HepG2 (cell line): ENCODE data around the gene CMTM2. TPM values are rescaled to one million over a fixed set of nuclear protein-coding genes. Genes with fewer than 3 reads are reported as not detected.

Experiments
- ATAC-seq: fragments of 200-7000 bp; cut with Tn5 transposase; 3 replicates; pipeline ENCODE4 v1.9.1; 2020; ENCODE audit warnings: mild to moderate bottlenecking, moderate library complexity
- BruUV-seq: library from RNA; stranded (reverse); fragments of 400-500 nt; replicated peaks from 2 replicates; lab custom pipeline; 2021; lab: Mats Ljungman, UMichigan
- CTCF ChIA-PET: fragments of 300-600 bp; formaldehyde crosslinking; extraction: SDS; loops from one replicate; lab custom pipeline; 2021; ENCODE audit warnings: low total read pairs, inconsistent platforms, low intra/inter-chr PET ratio; lab: Yijun Ruan, JAX
- POLR2A ChIA-PET: fragments of 350-600 bp; sonication (Branson Sonifier 250); formaldehyde crosslinking; loops from one replicate; lab custom pipeline; 2020; ENCODE audit warnings: antibody characterized with exemption, inconsistent platforms; lab: Yijun Ruan, JAX
- DNase-seq: peaks from one replicate; pipeline ENCODE4 v3.0.0-alpha.2; 2015; ENCODE audit warnings: low spot score
- FAIRE-seq: peaks from 3 replicates; lab custom pipeline; 2011; peaks lifted over from hg19 to GRCh38; lab: Jason Lieb, UNC
- H2AFZ ChIP-seq: one replicate; pipeline ENCODE4 v1.6.1; 2011; ENCODE audit warnings: low read length, inconsistent platforms
- H3K27ac ChIP-seq: fragments of 300-600 bp; 3 replicates; pipeline ENCODE4 v1.8.0; 2011; ENCODE audit warnings: mixed run types, mild to moderate bottlenecking, mixed read lengths, low read length, inconsistent platforms; ENCODE audit not compliant: insufficient read depth; ENCODE audit errors: extremely low read length
- H3K27me3 ChIP-seq, 2 experiments: fragments of 200-600 bp in 1 of 2; 2 replicates in 1 of 2; 3 replicates in 1 of 2; pipeline versions ENCODE4 v1.6.0 to v1.8.0; 2011; ENCODE audit warnings: low read length in 2 of 2, mild to moderate bottlenecking in 2 of 2, moderate library complexity in 2 of 2, inconsistent platforms in 1 of 2; ENCODE audit not compliant: insufficient read depth in 2 of 2, control insufficient read depth in 1 of 2
- H3K36me3 ChIP-seq, 2 experiments: fragments of 200-600 bp in 1 of 2; replicated peaks in 1 of 2; 2 replicates in 1 of 2; 3 replicates in 1 of 2; pipeline versions ENCODE4 v1.5.1 to v1.8.0; 2011; ENCODE audit warnings: low read length in 2 of 2, inconsistent platforms in 1 of 2; ENCODE audit not compliant: insufficient read depth in 2 of 2, control insufficient read depth in 1 of 2
- H3K4me1 ChIP-seq: 2 replicates; pipeline ENCODE4 v1.5.1; 2012; ENCODE audit warnings: low read length, inconsistent platforms; ENCODE audit not compliant: insufficient read depth
- H3K4me2 ChIP-seq: 2 replicates; pipeline ENCODE4 v1.6.0; 2011; ENCODE audit warnings: low read depth, low read length, inconsistent platforms
- H3K4me3 ChIP-seq, 3 experiments: fragments of 200-600 bp in 1 of 3; sonication (generic), shearing (Covaris generic) in 1 of 3; replicated peaks in 1 of 3; 2 replicates each; pipeline ENCODE4 v1.5.1; 2011 to 2016; ENCODE audit warnings: low read length in 3 of 3, inconsistent platforms in 2 of 3, low read depth in 2 of 3, mild to moderate bottlenecking in 2 of 3, control low read depth in 1 of 3, mixed read lengths in 1 of 3; ENCODE audit not compliant: insufficient read depth in 1 of 3
- H3K79me2 ChIP-seq: one replicate; pipeline ENCODE4 v1.6.1; 2011; ENCODE audit warnings: low read length, inconsistent platforms; ENCODE audit not compliant: insufficient read depth
- H3K9ac ChIP-seq: 2 replicates; pipeline ENCODE4 v1.6.0; 2011; ENCODE audit warnings: mild to moderate bottlenecking, low read depth, low read length, inconsistent platforms; ENCODE audit not compliant: insufficient read depth
- H3K9me3 ChIP-seq: 2 replicates; pipeline ENCODE4 v1.5.1; 2012; ENCODE audit warnings: mild to moderate bottlenecking, low read length
- H4K20me1 ChIP-seq: 2 replicates; pipeline ENCODE4 v1.6.0; 2011; ENCODE audit warnings: inconsistent platforms, mild to moderate bottlenecking, low read length, moderate library complexity; ENCODE audit not compliant: insufficient read depth
- GPN1 ChIP-seq: sonication (generic); formaldehyde crosslinking; IDR thresholded peaks from 2 replicates; pipeline ENCODE4 v1.5.1; 2020; ENCODE audit warnings: missing genetic modification reagents, borderline replicate concordance
- GTF2F1 ChIP-seq: fragments of 150-350 bp; IDR thresholded peaks from 2 replicates; pipeline ENCODE4 v1.6.1; 2014; ENCODE audit warnings: low read length
- HDAC1 ChIP-seq: sonication (generic); formaldehyde crosslinking; IDR thresholded peaks from 2 replicates; pipeline ENCODE4 v1.5.1; 2020; ENCODE audit warnings: mild to moderate bottlenecking, missing genetic modification reagents
- KMT2A ChIP-seq: sonication (generic); formaldehyde crosslinking; IDR thresholded peaks from 2 replicates; pipeline ENCODE4 v1.4.0; 2020; ENCODE audit warnings: missing genetic modification reagents
- MTA3 ChIP-seq: sonication (generic); formaldehyde crosslinking; IDR thresholded peaks from 2 replicates; pipeline ENCODE4 v1.4.0; 2020; ENCODE audit warnings: missing genetic modification reagents
- ZFAT ChIP-seq: sonication (generic); formaldehyde crosslinking; conservative IDR thresholded peaks from 2 replicates; pipeline ENCODE4 v1.8.1; 2023; ENCODE audit warnings: missing genetic modification reagents, inconsistent platforms
- ZFP36 ChIP-seq: fragments of 150-350 bp; IDR thresholded peaks from 2 replicates; pipeline ENCODE4 v1.6.1; 2018; ENCODE audit warnings: borderline replicate concordance, low read length, low read depth; ENCODE audit not compliant: partially characterized antibody
- WGBS: methylation state at CpG from one replicate; pipeline ENCODE4 v1.1.6; 2017; ENCODE audit warnings: low lambda C conversion rate; 5-methylcytosine and 5-hydroxymethylcytosine counted together
- in situ Hi-C: cut with HindIII; loops from 2 replicates; pipeline ENCODE4 v1.10.0; 2017; ENCODE audit warnings: low pct_unique_long_range_greater_than_20kb; ENCODE audit not compliant: extremely low pct_ligation_motif_present
- intact Hi-C: fragments of 100-400 bp; cut with micrococcal nuclease; formaldehyde crosslinking; loops from one replicate; pipeline ENCODE4 v1.10.0; 2022; ENCODE audit not compliant: unreplicated experiment
- polyA plus RNA-seq, 8 experiments: library from polyadenylated mRNA; depleted of rRNA in 3 of 8; stranded (reverse) in 7 of 8; unstranded in 1 of 8; fragments of >200 nt; fragmentation: Illumina TruSeq in 4 of 8; extraction: Trizol in 4 of 8; gene quantifications; 2 replicates each; pipeline versions ENCODE4 v1.2.1 to v1.2.3, GENCODE V29; 2011 to 2016; ENCODE audit warnings: low read depth in 4 of 8, missing spikeins in 1 of 8, mixed read lengths in 1 of 8; ENCODE audit not compliant: insufficient read depth in 1 of 8
- total RNA-seq, 5 experiments: library from RNA; depleted of rRNA; stranded (reverse); fragments of >200 nt; fragmentation: Illumina TruSeq; extraction: Trizol; gene quantifications; 2 replicates each; pipeline ENCODE4 v1.2.3, GENCODE V29; 2016; ENCODE audit warnings: low read depth in 1 of 5
- TF ChIP-seq, protein P1 (sequence below): sonication (generic); formaldehyde crosslinking; IDR thresholded peaks from 2 replicates; pipeline ENCODE4 v1.5.0; 2020; ENCODE audit warnings: mild to moderate bottlenecking, missing genetic modification reagents, borderline replicate concordance

CMTM2 gene
- total and polyA plus RNA-seq, 2 of the 13 experiments (the other 11 are each of a cell fraction or from before 2014, with no cell fraction given) = not detected

DNA sequence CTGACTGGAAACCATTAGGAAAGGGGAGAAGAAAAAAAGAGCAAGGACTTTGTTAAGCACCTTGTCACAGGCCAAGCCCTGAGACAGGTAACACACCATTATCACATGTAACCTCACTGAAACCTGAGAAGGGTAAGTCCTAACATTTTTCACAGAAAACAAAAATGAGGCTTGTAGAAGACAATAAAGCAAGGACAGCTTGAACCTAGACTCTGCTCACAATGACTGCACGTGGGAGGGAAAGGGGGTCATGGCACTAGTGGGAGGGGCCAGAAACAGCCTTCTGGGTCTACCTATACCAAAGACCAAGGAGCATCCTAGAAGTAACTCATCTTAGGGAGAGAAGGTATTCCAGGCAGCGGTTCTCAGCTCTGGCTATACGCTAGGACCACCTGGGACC, 36.9 kb upstream of the CMTM2 start:
- POLR2A ChIA-PET = interaction anchor here (1.1 kb wide), 1 partner anchor 20 kb away, joined by 3 read pairs; no protein-coding TSS in a partner anchor
- Histone ChIP-seq H3K79me2 (no peaks in the 10 kb centered on the region), H3K27me3 (no peaks in the 10 kb centered on the region), H3K27ac (no peak overlapping the region), H4K20me1 (no peaks in the 10 kb centered on the region), H3K4me2 (no peak overlapping the region), H3K9me3 (no peaks in the 10 kb centered on the region), H3K9ac (no peak overlapping the region), H3K36me3 (peaks cover 0 to 3% of the 10 kb centered on the region in 2 experiments; a peak in 2 of 5 replicates), H3K4me1 (peaks cover 13% of the 10 kb centered on the region), H3K4me3 (no peak overlapping the region), H2AFZ (no peak overlapping the region)
- TF ChIP-seq, protein P1, sequence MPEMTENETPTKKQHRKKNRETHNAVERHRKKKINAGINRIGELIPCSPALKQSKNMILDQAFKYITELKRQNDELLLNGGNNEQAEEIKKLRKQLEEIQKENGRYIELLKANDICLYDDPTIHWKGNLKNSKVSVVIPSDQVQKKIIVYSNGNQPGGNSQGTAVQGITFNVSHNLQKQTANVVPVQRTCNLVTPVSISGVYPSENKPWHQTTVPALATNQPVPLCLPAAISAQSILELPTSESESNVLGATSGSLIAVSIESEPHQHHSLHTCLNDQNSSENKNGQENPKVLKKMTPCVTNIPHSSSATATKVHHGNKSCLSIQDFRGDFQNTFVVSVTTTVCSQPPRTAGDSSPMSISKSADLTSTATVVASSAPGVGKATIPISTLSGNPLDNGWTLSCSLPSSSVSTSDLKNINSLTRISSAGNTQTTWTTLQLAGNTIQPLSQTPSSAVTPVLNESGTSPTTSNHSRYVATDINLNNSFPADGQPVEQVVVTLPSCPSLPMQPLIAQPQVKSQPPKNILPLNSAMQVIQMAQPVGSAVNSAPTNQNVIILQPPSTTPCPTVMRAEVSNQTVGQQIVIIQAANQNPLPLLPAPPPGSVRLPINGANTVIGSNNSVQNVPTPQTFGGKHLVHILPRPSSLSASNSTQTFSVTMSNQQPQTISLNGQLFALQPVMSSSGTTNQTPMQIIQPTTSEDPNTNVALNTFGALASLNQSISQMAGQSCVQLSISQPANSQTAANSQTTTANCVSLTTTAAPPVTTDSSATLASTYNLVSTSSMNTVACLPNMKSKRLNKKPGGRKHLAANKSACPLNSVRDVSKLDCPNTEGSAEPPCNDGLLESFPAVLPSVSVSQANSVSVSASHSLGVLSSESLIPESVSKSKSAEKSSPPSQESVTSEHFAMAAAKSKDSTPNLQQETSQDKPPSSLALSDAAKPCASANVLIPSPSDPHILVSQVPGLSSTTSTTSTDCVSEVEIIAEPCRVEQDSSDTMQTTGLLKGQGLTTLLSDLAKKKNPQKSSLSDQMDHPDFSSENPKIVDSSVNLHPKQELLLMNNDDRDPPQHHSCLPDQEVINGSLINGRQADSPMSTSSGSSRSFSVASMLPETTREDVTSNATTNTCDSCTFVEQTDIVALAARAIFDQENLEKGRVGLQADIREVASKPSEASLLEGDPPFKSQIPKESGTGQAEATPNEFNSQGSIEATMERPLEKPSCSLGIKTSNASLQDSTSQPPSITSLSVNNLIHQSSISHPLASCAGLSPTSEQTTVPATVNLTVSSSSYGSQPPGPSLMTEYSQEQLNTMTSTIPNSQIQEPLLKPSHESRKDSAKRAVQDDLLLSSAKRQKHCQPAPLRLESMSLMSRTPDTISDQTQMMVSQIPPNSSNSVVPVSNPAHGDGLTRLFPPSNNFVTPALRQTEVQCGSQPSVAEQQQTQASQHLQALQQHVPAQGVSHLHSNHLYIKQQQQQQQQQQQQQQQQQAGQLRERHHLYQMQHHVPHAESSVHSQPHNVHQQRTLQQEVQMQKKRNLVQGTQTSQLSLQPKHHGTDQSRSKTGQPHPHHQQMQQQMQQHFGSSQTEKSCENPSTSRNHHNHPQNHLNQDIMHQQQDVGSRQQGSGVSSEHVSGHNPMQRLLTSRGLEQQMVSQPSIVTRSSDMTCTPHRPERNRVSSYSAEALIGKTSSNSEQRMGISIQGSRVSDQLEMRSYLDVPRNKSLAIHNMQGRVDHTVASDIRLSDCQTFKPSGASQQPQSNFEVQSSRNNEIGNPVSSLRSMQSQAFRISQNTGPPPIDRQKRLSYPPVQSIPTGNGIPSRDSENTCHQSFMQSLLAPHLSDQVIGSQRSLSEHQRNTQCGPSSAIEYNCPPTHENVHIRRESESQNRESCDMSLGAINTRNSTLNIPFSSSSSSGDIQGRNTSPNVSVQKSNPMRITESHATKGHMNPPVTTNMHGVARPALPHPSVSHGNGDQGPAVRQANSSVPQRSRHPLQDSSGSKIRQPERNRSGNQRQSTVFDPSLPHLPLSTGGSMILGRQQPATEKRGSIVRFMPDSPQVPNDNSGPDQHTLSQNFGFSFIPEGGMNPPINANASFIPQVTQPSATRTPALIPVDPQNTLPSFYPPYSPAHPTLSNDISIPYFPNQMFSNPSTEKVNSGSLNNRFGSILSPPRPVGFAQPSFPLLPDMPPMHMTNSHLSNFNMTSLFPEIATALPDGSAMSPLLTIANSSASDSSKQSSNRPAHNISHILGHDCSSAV = no peak
- no peak for TF ChIP-seq HDAC1
- no peak for TF ChIP-seq KMT2A (CRISPR knock-in tag)
- no peak for TF ChIP-seq GTF2F1
- no peak for TF ChIP-seq ZFP36
- no peak for TF ChIP-seq MTA3 (CRISPR knock-in tag)
- no peak for TF ChIP-seq GPN1 (CRISPR knock-in tag)
- TF ChIP-seq ZFAT (CRISPR knock-in tag) = no peak
- no TSS peak for BruUV-seq
- CTCF ChIA-PET = no interaction called here
- DNase-seq = no peak
- no peak for FAIRE-seq
- intact Hi-C loops (no loop called here), in situ Hi-C loops (no loop called here)
- no peak for ATAC-seq
- WGBS = 91% methylated on average over 3 of the region's 3 CpGs
